OCI-LY1 (cell line): Measurements from ENCODE around the gene FOXN3.

Source experiments
- H2AFZ ChIP-seq: fragments of 200-600 bp; sonication (generic), shearing (Covaris generic); 2 replicates; pipeline ENCODE4 v1.6.0; 2014; ENCODE audit warnings: antibody characterized with exemption, mild to moderate bottlenecking, low read length
- H3F3A ChIP-seq: fragments of 200-600 bp; sonication (generic), shearing (Covaris generic); 2 replicates; pipeline ENCODE4 v1.6.0; 2014; ENCODE audit warnings: mild to moderate bottlenecking, antibody characterized with exemption, low read length, moderate library complexity; ENCODE audit not compliant: insufficient read depth
- H3K27ac ChIP-seq: fragments of 200-600 bp; sonication (generic); 2 replicates; pipeline ENCODE4 v1.5.1; 2014; ENCODE audit warnings: low read length, mixed run types, mild to moderate bottlenecking, low read depth; ENCODE audit not compliant: poor library complexity, severe bottlenecking
- H3K27me3 ChIP-seq: fragments of 200-600 bp; sonication (generic); 2 replicates; pipeline ENCODE4 v1.6.0; 2014; ENCODE audit warnings: antibody characterized with exemption, mild to moderate bottlenecking, low read length, moderate library complexity; ENCODE audit not compliant: insufficient read depth
- H3K36me3 ChIP-seq: fragments of 200-600 bp; sonication (generic); 2 replicates; pipeline ENCODE4 v1.6.1; 2014; ENCODE audit warnings: mild to moderate bottlenecking, antibody characterized with exemption, low read length, moderate library complexity, mixed read lengths; ENCODE audit not compliant: insufficient read depth
- H3K4me1 ChIP-seq: fragments of 200-600 bp; sonication (generic); 2 replicates; pipeline ENCODE4 v1.5.1; 2014; ENCODE audit warnings: mild to moderate bottlenecking, low read length, moderate library complexity; ENCODE audit not compliant: insufficient read depth, severe bottlenecking
- H3K4me2 ChIP-seq: fragments of 200-600 bp; sonication (generic), shearing (Covaris generic); 2 replicates; pipeline ENCODE4 v1.6.1; 2014; ENCODE audit warnings: low read length
- H3K4me3 ChIP-seq: fragments of 200-600 bp; sonication (generic); 2 replicates; pipeline ENCODE4 v1.5.1; 2014; ENCODE audit warnings: low read length, low read depth, mild to moderate bottlenecking, mixed read lengths; ENCODE audit not compliant: poor library complexity, severe bottlenecking
- H3K79me2 ChIP-seq: fragments of 200-600 bp; shearing (Covaris generic); 2 replicates; pipeline ENCODE4 v1.6.1; 2016; ENCODE audit warnings: mixed run types, low read length, mixed read lengths; ENCODE audit not compliant: insufficient read depth
- H3K9ac ChIP-seq: fragments of 200-600 bp; sonication (generic), shearing (Covaris generic); 2 replicates; pipeline ENCODE4 v1.6.1; 2014; ENCODE audit warnings: mild to moderate bottlenecking, low read length, mixed read lengths
- H3K9me2 ChIP-seq: fragments of 200-600 bp; sonication (generic), shearing (Covaris generic); 2 replicates; pipeline ENCODE4 v1.6.1; 2014; ENCODE audit warnings: low read depth, mild to moderate bottlenecking, low read length, mixed read lengths
- H3K9me3 ChIP-seq: fragments of 200-600 bp; shearing (Covaris generic); 2 replicates; pipeline ENCODE4 v1.6.1; 2014; ENCODE audit warnings: low read length, mixed read lengths
- H4K20me1 ChIP-seq: fragments of 200-600 bp; sonication (generic), shearing (Covaris generic); 2 replicates; pipeline ENCODE4 v1.6.0; 2016; ENCODE audit warnings: mild to moderate bottlenecking, low read length; ENCODE audit not compliant: insufficient read depth
- EZH2 ChIP-seq: fragments of 200-600 bp; sonication (generic), shearing (Covaris generic); IDR thresholded peaks from 2 replicates; pipeline ENCODE4 v1.8.0; 2017; ENCODE audit warnings: borderline replicate concordance, mixed run types, mild to moderate bottlenecking, antibody characterized with exemption, low read length, moderate library complexity, mixed read lengths
- TF ChIP-seq, protein P1 (sequence below): fragments of 200-600 bp; sonication (generic), shearing (Covaris generic); IDR thresholded peaks from 2 replicates; pipeline ENCODE4 v1.5.1; 2017; ENCODE audit warnings: mild to moderate bottlenecking, antibody characterized with exemption, low read length, moderate library complexity, mixed read lengths

FOXN3 gene

DNA sequence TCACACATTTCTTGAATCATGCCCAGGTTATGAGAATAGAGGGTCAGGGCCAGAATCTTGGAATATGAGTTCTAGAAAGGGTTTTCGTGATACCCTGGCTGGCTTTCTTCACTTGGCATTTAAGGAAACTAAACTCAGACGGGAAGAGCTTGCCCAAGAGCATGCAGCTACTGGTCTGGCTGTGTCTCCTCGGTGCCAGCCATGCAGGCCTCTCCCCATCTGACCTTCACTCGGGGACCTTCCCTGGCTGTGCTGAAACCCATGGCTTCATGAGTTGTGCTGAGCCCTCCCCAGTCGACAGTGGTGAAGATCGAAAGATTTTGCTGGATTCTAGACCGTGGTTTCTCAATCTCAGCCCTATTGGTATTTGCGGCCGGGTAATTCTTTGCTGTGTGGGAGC, 38.0 kb downstream of the FOXN3 start:
- H3K9me2 ChIP-seq, result no peaks in the 10 kb centered on the region
- H3K4me3 ChIP-seq, result no peak overlapping the region
- no peak overlapping the region for H3K27ac ChIP-seq
- peaks cover 27% of the 10 kb centered on the region for H3K79me2 ChIP-seq
- no peak overlapping the region for H3K4me2 ChIP-seq
- peaks cover 12% of the 10 kb centered on the region for H3K36me3 ChIP-seq
- H4K20me1 ChIP-seq, result no peaks in the 10 kb centered on the region
- H3K9ac ChIP-seq, result no peak overlapping the region
- H3F3A ChIP-seq, result no peaks in the 10 kb centered on the region
- peaks cover 9% of the 10 kb centered on the region for H3K9me3 ChIP-seq
- H3K27me3 ChIP-seq, result no peaks in the 10 kb centered on the region
- H2AFZ ChIP-seq, result no peak overlapping the region
- TF ChIP-seq EZH2, result no peak
- TF ChIP-seq, protein P1, sequence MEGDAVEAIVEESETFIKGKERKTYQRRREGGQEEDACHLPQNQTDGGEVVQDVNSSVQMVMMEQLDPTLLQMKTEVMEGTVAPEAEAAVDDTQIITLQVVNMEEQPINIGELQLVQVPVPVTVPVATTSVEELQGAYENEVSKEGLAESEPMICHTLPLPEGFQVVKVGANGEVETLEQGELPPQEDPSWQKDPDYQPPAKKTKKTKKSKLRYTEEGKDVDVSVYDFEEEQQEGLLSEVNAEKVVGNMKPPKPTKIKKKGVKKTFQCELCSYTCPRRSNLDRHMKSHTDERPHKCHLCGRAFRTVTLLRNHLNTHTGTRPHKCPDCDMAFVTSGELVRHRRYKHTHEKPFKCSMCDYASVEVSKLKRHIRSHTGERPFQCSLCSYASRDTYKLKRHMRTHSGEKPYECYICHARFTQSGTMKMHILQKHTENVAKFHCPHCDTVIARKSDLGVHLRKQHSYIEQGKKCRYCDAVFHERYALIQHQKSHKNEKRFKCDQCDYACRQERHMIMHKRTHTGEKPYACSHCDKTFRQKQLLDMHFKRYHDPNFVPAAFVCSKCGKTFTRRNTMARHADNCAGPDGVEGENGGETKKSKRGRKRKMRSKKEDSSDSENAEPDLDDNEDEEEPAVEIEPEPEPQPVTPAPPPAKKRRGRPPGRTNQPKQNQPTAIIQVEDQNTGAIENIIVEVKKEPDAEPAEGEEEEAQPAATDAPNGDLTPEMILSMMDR, result no peak
- H3K4me1 ChIP-seq, result peaks cover 26% of the 10 kb centered on the region

DNA sequence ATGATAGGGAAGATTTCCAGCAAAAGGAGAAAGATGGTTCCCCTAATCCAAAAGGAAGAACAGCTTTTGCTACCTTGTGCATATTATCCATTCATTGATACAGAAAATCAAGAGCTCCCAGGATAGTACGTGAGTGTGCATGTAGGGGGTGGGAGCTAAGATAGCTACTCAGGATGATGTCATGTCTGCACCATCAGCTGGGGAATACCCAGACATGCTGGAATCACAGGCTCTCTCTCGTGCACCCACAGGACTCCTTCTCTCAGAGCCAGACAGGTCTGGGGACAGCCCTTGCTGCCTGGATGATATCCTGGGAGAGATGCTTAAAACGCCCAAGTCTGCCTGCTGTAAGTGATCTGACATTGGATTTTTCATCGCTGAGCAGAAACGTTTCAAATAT, 38.9 kb downstream of the FOXN3 start:
- Histone ChIP-seq H3K36me3 (peaks cover 12% of the 10 kb centered on the region), H3K27ac (no peak overlapping the region), H3K9ac (no peak overlapping the region), H3K4me2 (no peak overlapping the region), H3K9me2 (no peaks in the 10 kb centered on the region), H2AFZ (no peak overlapping the region), H3K4me3 (no peak overlapping the region), H3K4me1 (peaks cover 22% of the 10 kb centered on the region), H3K79me2 (peaks cover 25% of the 10 kb centered on the region), H3K27me3 (no peaks in the 10 kb centered on the region), H3K9me3 (peaks cover 9% of the 10 kb centered on the region), H3F3A (no peaks in the 10 kb centered on the region), H4K20me1 (no peaks in the 10 kb centered on the region)
- TF ChIP-seq EZH2, result no peak
- TF ChIP-seq, protein P1, result no peak

DNA sequence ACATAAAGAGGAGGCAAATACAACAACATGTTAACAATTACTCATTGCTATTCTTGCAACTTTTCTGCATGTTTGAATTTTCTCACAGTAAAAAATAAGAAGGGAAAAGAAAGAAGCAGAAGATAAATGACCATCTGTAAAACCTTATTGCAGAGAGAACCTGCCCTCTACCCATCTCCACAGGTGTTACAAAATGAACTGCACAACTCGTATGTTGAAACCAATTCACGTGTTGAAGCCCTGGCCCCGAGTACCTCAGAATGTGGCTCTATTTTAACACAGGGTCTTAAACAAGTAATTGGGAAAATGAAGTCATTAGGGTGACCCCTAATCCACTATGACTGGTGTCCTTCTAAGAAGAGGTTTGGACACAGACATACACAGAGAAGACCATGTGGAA, 39.5 kb downstream of the FOXN3 start:
- Histone ChIP-seq H3K9ac (no peak overlapping the region), H3K36me3 (peaks cover 12% of the 10 kb centered on the region), H3K27me3 (no peaks in the 10 kb centered on the region), H3K9me2 (no peaks in the 10 kb centered on the region), H3K27ac (no peak overlapping the region), H3K79me2 (peaks cover 20% of the 10 kb centered on the region), H3K4me2 (no peak overlapping the region), H3F3A (no peaks in the 10 kb centered on the region), H3K4me1 (peaks cover 22% of the 10 kb centered on the region), H4K20me1 (no peaks in the 10 kb centered on the region), H3K9me3 (peaks cover 9% of the 10 kb centered on the region), H3K4me3 (no peak overlapping the region), H2AFZ (no peak overlapping the region)
- TF ChIP-seq, protein P1, result no peak
- TF ChIP-seq EZH2, result no peak
